Brain microvascular endothelial cell (primary cell): ENCODE measurements around the gene PHB1.

ENCODE experiments used
- DNase-seq: peaks from one replicate; pipeline ENCODE4 v3.0.0-alpha.2; 2020
- H3K27ac ChIP-seq: fragments of 250-450 bp; sonication (Bioruptor Pico); 2 replicates; pipeline ENCODE4 v1.5.1; 2020; ENCODE audit warnings: mild to moderate bottlenecking, moderate library complexity
- H3K27me3 ChIP-seq: fragments of 250-450 bp; sonication (Bioruptor Pico); replicated peaks from 2 replicates; pipeline ENCODE4 v1.5.1; 2020; ENCODE audit warnings: mild to moderate bottlenecking
- H3K36me3 ChIP-seq: fragments of 250-450 bp; sonication (Bioruptor Pico); replicated peaks from 2 replicates; pipeline ENCODE4 v1.5.1; 2020; ENCODE audit warnings: mild to moderate bottlenecking
- H3K4me3 ChIP-seq: 2 replicates; pipeline ENCODE4 v1.5.1; 2011; ENCODE audit warnings: low read depth, mild to moderate bottlenecking, control low read depth, low read length, moderate library complexity
- CTCF ChIP-seq: IDR thresholded peaks from 2 replicates; pipeline ENCODE4 v1.5.1; 2011; ENCODE audit warnings: low read depth, mild to moderate bottlenecking, moderate library complexity, low read length, control low read depth, inconsistent platforms; ENCODE audit errors: missing control alignments
- in situ Hi-C: cut with HindIII; loops from 2 replicates; pipeline ENCODE4 v1.10.0; 2017; ENCODE audit warnings: low sequenced_read_pairs, low pct_ligation_motif_present

PHB1 gene

GRCh38 chr17:49452201-49452600, 37.5 kb upstream of the PHB1 start:
- DNase-seq: no peak
- no peak overlapping the region for H3K4me3 ChIP-seq
- H3K36me3 ChIP-seq: no peaks in the 10 kb centered on the region
- H3K27ac ChIP-seq: no peak overlapping the region
- TF ChIP-seq CTCF: no peak
- peaks cover 2% of the 10 kb centered on the region for H3K27me3 ChIP-seq
- in situ Hi-C loops: no loop called here

GRCh38 chr17:49450735-49451134, 36.1 kb upstream of the PHB1 start:
- H3K36me3 ChIP-seq: no peaks in the 10 kb centered on the region
- in situ Hi-C loops: no loop called here
- TF ChIP-seq CTCF: no peak
- H3K27ac ChIP-seq: no peak overlapping the region
- H3K27me3 ChIP-seq: peaks cover 2% of the 10 kb centered on the region
- no peak for DNase-seq
- no peak overlapping the region for H3K4me3 ChIP-seq

GRCh38 chr17:49450181-49450580, 35.5 kb upstream of the PHB1 start:
- no peak overlapping the region for H3K4me3 ChIP-seq
- in situ Hi-C loops: no loop called here
- TF ChIP-seq CTCF: no peak
- H3K36me3 ChIP-seq: no peaks in the 10 kb centered on the region
- H3K27me3 ChIP-seq: no peaks in the 10 kb centered on the region
- no peak overlapping the region for H3K27ac ChIP-seq
- no peak for DNase-seq

- Histone ChIP-seq H3K27ac (no peak overlapping the region), H3K27me3 (peaks cover 3% of the 10 kb centered on the region), H3K4me3 (no peak overlapping the region), H3K36me3 (no peaks in the 10 kb centered on the region)
- no peak for TF ChIP-seq CTCF
- no peak for DNase-seq
- in situ Hi-C loops: no loop called here
These were observed 33.1 kb upstream of the PHB1 start for GRCh38 chr17:49447628-49448302.

- Histone ChIP-seq H3K36me3 (no peaks in the 10 kb centered on the region), H3K27ac (no peak overlapping the region), H3K27me3 (peaks cover 8% of the 10 kb centered on the region), H3K4me3 (no peak overlapping the region)
- no peak for DNase-seq
- no peak for TF ChIP-seq CTCF
- in situ Hi-C loops: no loop called here
These were observed 30.9 kb upstream of the PHB1 start for GRCh38 chr17:49445591-49445990.

GRCh38 chr17:49444384-49444783, 29.7 kb upstream of the PHB1 start:
- H3K36me3 ChIP-seq: no peaks in the 10 kb centered on the region
- TF ChIP-seq CTCF: no peak
- in situ Hi-C loops: no loop called here
- H3K27me3 ChIP-seq: peaks cover 12% of the 10 kb centered on the region
- no peak overlapping the region for H3K27ac ChIP-seq
- DNase-seq: no peak
- H3K4me3 ChIP-seq: no peak overlapping the region
